Liver (tissue), 3 donors: ENCODE results near the gene FREM2.

ENCODE experiments used
- HNF4A ChIP-seq, 2 donors: conservative IDR thresholded peaks; 2 replicates each; pipeline ENCODE4 v1.6.1; 2016; ENCODE audit warnings: antibody characterized with exemption in 2 of 2, mild to moderate bottlenecking in 2 of 2
- SP1 ChIP-seq: IDR thresholded peaks from 2 replicates; pipeline ENCODE4 v1.6.1; 2018; ENCODE audit warnings: antibody characterized with exemption, mild to moderate bottlenecking
- YY1 ChIP-seq: IDR thresholded peaks from 2 replicates; pipeline ENCODE4 v1.6.1; 2016; ENCODE audit warnings: antibody characterized with exemption, mild to moderate bottlenecking
- TF ChIP-seq, protein P1 (sequence below): IDR thresholded peaks from 2 replicates; pipeline ENCODE4 v1.6.1; 2016; ENCODE audit warnings: antibody characterized with exemption
- TF ChIP-seq, protein P2 (sequence below): fragments of 150-350 bp; IDR thresholded peaks from 2 replicates; pipeline ENCODE4 v1.5.1; 2017; ENCODE audit warnings: improper control_type of control experiment, low read depth, low read length; ENCODE audit not compliant: missing input control
- TF ChIP-seq, protein P3 (sequence below): IDR thresholded peaks from 2 replicates; pipeline ENCODE4 v1.6.1; 2016; ENCODE audit warnings: antibody characterized with exemption, mild to moderate bottlenecking
- donor health status: healthy.
- donor health status: healthy.

DNA sequence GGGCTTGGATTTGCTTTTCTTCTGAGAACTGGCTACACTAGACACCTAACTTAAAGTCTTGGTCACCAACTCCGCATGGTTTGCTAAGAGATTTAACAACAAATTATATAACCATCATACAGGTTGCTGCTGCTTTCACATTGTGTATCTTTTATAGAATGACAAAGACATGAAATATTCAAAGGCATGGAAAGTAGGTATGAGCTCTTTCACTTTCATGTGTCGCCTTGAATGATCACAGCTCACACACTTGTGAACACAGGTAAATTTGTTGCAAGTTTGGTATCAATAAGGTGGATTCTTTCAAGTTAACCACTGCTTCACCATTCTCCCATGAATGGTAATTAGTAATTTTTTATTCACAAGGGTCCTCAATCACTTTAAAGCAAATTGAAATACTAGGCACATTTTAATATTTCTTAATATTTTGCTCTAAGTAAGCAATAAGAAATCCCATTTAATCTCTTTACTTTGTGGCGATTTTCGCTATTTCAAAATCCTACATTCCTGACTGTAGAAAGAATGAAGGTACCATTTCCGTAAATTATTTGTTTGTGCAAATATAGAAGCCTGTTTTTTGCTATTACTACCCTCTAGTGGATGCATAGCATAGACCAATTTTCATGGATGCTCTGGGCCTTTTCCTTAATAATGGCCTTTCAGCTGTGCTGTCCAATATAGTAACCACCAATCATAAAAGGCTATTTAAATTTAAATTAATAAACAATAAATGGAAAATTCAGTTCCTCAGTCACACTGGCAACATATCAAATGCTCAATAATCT is 45.5 kb upstream of the FREM2 start:
- TF ChIP-seq, protein P1, sequence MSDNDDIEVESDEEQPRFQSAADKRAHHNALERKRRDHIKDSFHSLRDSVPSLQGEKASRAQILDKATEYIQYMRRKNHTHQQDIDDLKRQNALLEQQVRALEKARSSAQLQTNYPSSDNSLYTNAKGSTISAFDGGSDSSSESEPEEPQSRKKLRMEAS = no peak
- TF ChIP-seq HNF4A (conservative IDR thresholded peaks at IDR 0.05) (no peak), SP1 (no peak), YY1 (no peak)
- TF ChIP-seq, protein P2, sequence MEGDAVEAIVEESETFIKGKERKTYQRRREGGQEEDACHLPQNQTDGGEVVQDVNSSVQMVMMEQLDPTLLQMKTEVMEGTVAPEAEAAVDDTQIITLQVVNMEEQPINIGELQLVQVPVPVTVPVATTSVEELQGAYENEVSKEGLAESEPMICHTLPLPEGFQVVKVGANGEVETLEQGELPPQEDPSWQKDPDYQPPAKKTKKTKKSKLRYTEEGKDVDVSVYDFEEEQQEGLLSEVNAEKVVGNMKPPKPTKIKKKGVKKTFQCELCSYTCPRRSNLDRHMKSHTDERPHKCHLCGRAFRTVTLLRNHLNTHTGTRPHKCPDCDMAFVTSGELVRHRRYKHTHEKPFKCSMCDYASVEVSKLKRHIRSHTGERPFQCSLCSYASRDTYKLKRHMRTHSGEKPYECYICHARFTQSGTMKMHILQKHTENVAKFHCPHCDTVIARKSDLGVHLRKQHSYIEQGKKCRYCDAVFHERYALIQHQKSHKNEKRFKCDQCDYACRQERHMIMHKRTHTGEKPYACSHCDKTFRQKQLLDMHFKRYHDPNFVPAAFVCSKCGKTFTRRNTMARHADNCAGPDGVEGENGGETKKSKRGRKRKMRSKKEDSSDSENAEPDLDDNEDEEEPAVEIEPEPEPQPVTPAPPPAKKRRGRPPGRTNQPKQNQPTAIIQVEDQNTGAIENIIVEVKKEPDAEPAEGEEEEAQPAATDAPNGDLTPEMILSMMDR = no peak
- TF ChIP-seq, protein P3, sequence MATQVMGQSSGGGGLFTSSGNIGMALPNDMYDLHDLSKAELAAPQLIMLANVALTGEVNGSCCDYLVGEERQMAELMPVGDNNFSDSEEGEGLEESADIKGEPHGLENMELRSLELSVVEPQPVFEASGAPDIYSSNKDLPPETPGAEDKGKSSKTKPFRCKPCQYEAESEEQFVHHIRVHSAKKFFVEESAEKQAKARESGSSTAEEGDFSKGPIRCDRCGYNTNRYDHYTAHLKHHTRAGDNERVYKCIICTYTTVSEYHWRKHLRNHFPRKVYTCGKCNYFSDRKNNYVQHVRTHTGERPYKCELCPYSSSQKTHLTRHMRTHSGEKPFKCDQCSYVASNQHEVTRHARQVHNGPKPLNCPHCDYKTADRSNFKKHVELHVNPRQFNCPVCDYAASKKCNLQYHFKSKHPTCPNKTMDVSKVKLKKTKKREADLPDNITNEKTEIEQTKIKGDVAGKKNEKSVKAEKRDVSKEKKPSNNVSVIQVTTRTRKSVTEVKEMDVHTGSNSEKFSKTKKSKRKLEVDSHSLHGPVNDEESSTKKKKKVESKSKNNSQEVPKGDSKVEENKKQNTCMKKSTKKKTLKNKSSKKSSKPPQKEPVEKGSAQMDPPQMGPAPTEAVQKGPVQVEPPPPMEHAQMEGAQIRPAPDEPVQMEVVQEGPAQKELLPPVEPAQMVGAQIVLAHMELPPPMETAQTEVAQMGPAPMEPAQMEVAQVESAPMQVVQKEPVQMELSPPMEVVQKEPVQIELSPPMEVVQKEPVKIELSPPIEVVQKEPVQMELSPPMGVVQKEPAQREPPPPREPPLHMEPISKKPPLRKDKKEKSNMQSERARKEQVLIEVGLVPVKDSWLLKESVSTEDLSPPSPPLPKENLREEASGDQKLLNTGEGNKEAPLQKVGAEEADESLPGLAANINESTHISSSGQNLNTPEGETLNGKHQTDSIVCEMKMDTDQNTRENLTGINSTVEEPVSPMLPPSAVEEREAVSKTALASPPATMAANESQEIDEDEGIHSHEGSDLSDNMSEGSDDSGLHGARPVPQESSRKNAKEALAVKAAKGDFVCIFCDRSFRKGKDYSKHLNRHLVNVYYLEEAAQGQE = no peak
